HFFc6 (cell line): ENCODE results near the gene RBFOX2. TPM values are rescaled to one million over a fixed set of nuclear protein-coding genes. Genes with fewer than 3 reads are reported as not detected.

ENCODE experiments used
- DNase-seq: peaks from one replicate; pipeline ENCODE4 v3.0.0-alpha.2; 2018
- H3K27ac Mint-ChIP-seq: 2 replicates; pipeline ENCODE4 v1.8.0; 2020; ENCODE audit warnings: mild to moderate bottlenecking, mixed read lengths
- H3K27me3 Mint-ChIP-seq: 2 replicates; pipeline ENCODE4 v1.8.0; 2021; ENCODE audit warnings: mild to moderate bottlenecking, moderate library complexity, mixed read lengths; ENCODE audit not compliant: insufficient read depth
- H3K36me3 Mint-ChIP-seq: 2 replicates; pipeline ENCODE4 v1.8.0; 2021; ENCODE audit warnings: low read depth, mixed read lengths
- H3K4me1 Mint-ChIP-seq: 2 replicates; pipeline ENCODE4 v1.8.0; 2020; ENCODE audit warnings: low read depth, mixed read lengths
- H3K4me3 Mint-ChIP-seq: 2 replicates; pipeline ENCODE4 v1.8.0; 2020; ENCODE audit warnings: mild to moderate bottlenecking, moderate library complexity, mixed read lengths
- H3K9me3 Mint-ChIP-seq: 2 replicates; pipeline ENCODE4 v1.8.0; 2020; ENCODE audit warnings: mild to moderate bottlenecking, mixed read lengths
- total RNA-seq, 6 experiments: library from RNA; stranded (reverse); fragmentation: NEBNext Ultra II Directional; extraction: Animal tissue kit (Norgen Biotek cat#: 25700); gene quantifications; 2 replicates in 1 of 6; 3 replicates in 5 of 6; pipeline ENCODE4 v1.2.3, GENCODE V29; 2021
- TF ChIP-seq, protein P1 (sequence below): fragments of 200-600 bp; sonication (generic); IDR thresholded peaks from 2 replicates; pipeline ENCODE4 v1.5.0; 2021; ENCODE audit warnings: antibody characterized with exemption, mild to moderate bottlenecking

Gene RBFOX2
- total RNA-seq, 6 experiments from 2014 or later: 139 to 165 (median 155) TPM

- H3K27ac Mint-ChIP-seq: peak overlapping the region; percentile 83
- H3K9me3 Mint-ChIP-seq: no peaks in the 10 kb centered on the region
- H3K4me3 Mint-ChIP-seq: peak overlapping the region; percentile 64; the same call in 1 of the 2 replicates
- H3K27me3 Mint-ChIP-seq: no peaks in the 10 kb centered on the region; the same call in 1 of the 2 replicates
- TF ChIP-seq, protein P1, sequence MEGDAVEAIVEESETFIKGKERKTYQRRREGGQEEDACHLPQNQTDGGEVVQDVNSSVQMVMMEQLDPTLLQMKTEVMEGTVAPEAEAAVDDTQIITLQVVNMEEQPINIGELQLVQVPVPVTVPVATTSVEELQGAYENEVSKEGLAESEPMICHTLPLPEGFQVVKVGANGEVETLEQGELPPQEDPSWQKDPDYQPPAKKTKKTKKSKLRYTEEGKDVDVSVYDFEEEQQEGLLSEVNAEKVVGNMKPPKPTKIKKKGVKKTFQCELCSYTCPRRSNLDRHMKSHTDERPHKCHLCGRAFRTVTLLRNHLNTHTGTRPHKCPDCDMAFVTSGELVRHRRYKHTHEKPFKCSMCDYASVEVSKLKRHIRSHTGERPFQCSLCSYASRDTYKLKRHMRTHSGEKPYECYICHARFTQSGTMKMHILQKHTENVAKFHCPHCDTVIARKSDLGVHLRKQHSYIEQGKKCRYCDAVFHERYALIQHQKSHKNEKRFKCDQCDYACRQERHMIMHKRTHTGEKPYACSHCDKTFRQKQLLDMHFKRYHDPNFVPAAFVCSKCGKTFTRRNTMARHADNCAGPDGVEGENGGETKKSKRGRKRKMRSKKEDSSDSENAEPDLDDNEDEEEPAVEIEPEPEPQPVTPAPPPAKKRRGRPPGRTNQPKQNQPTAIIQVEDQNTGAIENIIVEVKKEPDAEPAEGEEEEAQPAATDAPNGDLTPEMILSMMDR: no peak
- DNase-seq: no peak
- peaks cover 96% of the 10 kb centered on the region for H3K4me1 Mint-ChIP-seq
- 0 out of 2 replicates have a peak, but pooled peaks cover 14% of the 10 kb centered on the region for H3K36me3 Mint-ChIP-seq
These were observed 55.2 kb downstream of the RBFOX2 start for GRCh38 chr22:35973388-35973787.

DNA sequence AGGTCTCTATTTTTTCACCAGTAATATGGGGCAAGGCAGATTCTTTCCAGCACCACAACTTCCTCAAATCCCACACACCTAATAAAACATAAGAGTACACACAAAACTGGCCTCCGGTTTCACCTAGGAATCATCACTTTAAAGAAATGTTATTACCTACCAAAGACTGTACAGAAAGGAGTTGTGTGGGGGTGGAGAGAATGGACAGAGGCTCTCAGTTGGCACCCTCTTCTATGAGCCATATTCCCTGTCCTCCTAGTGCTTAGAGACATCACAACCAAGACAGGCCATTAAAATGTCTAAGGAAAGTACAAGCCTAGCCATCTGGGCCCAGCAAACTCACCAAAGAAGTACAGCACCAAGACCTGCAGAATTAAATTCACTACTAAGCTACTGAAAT lies 56.1 kb downstream of the RBFOX2 start:
- H3K4me3 Mint-ChIP-seq: peak overlapping the region; percentile 64
- DNase-seq: no peak
- TF ChIP-seq, protein P1: no peak

DNA sequence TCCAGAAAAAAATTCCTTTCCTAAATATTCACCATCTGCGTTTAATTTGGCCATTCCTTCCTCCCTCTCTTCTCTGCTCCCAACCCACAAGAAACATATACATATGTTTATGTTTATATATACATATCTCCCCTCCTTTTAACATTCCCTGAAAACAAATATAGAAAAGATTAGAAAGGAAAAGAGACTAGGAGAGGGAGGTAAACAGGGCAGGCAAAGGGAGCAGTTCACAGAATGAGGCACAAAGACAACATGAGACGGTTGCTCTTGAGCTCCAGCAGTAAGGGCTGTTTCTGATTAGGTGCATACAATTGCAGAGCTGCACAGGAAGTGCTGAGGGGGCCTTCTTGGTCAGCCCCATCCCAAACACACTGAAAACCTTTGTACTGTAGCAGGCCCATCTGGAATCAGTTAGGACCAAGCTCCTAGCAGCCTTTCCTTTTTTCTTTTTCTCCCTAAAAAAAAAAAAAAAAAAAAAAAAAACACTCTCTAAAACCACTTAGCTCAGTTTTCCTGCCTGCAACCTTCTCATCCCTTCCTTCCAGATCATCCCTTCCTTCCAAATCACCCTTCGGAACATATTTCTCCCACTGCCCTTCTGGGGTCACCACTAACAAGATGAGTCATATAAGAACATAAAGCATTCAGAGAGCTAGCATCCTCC lies 57.0 kb downstream of the RBFOX2 start:
- Mint-ChIP-seq H3K36me3 (0 out of 2 replicates have a peak, but pooled peaks cover 14% of the 10 kb centered on the region), H3K27ac (peak overlapping the region; percentile 83), H3K4me3 (peak overlapping the region; percentile 64), H3K9me3 (no peaks in the 10 kb centered on the region), H3K27me3 (no peaks in the 10 kb centered on the region; the same call in 1 of the 2 replicates), H3K4me1 (peaks cover 96% of the 10 kb centered on the region)
- peak; percentile 79 for DNase-seq
- TF ChIP-seq, protein P1: no peak

More for the DNA sequence above, 56.1 kb downstream of the RBFOX2 start:
- H3K36me3 Mint-ChIP-seq: 0 out of 2 replicates have a peak, but pooled peaks cover 14% of the 10 kb centered on the region
- peak overlapping the region; percentile 83 for H3K27ac Mint-ChIP-seq
- H3K27me3 Mint-ChIP-seq: no peaks in the 10 kb centered on the region; the same call in 1 of the 2 replicates
- no peaks in the 10 kb centered on the region for H3K9me3 Mint-ChIP-seq
- peaks cover 96% of the 10 kb centered on the region for H3K4me1 Mint-ChIP-seq

DNA sequence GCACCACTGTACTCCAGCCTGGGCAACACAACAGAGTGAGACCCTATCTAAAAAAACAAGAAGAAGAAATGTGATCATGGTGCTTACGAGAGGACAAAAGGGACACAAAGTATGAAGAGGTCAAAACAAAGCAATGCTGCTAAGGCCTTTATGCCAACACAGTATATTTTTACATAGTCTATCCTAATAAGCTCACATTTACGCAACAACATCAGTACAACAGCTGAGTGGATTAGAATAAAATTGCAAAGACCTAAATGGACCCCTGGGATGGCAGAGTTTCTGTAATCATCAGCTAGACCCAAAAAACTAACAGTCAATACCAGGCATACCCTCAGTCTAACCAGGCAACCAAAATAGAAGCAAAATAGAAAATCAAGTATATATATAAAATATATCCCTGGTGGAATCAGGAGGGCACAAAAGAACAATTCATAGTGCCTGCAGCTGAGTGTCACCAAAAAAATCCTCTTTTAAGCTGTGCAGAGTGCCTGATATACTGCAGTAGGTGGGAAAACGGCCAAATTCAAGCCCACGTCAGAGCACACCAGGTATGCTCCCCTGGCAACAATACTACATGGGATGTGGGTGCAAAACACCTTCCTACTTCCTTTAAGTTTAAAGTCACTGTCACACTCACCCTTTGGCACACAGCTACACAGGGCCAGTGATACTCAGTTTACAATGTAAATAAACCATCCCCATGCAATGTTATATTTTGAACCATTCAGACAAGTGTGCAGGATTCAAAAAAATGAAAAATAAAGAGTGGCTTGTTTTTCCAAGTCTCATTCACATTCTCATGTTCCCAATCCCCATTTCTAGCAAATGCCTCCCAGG lies 57.8 kb downstream of the RBFOX2 start:
- TF ChIP-seq, protein P1: no peak
- no peak for DNase-seq
- no peaks in the 10 kb centered on the region; the same call in 1 of the 2 replicates for H3K27me3 Mint-ChIP-seq
- peak overlapping the region; percentile 83 for H3K27ac Mint-ChIP-seq
- no peaks in the 10 kb centered on the region for H3K9me3 Mint-ChIP-seq
- 0 out of 2 replicates have a peak, but pooled peaks cover 9% of the 10 kb centered on the region for H3K36me3 Mint-ChIP-seq
- H3K4me1 Mint-ChIP-seq: peaks cover 96% of the 10 kb centered on the region
- peak overlapping the region; percentile 64 for H3K4me3 Mint-ChIP-seq

GRCh38 chr22:35967046-35967397 lies 61.6 kb downstream of the RBFOX2 start:
- Mint-ChIP-seq H3K27ac (peak overlapping the region; percentile 71), H3K4me3 (peak overlapping the region; percentile 47; the same call in 1 of the 2 replicates), H3K36me3 (0 out of 2 replicates have a peak, but pooled peaks cover 4% of the 10 kb centered on the region), H3K4me1 (peaks cover 83% of the 10 kb centered on the region), H3K27me3 (no peaks in the 10 kb centered on the region; the same call in 1 of the 2 replicates), H3K9me3 (no peaks in the 10 kb centered on the region)
- TF ChIP-seq, protein P1: no peak
- no peak for DNase-seq
